Measurements from ENCODE around the gene LRRIQ3.

GRCh38 chr1:74161497-74161896 lies 36.5 kb downstream of the LRRIQ3 start:
- TF ChIP-seq POLR2A (IDR thresholded peaks at IDR 0.05), result no peak
- TF ChIP-seq, protein P1, sequence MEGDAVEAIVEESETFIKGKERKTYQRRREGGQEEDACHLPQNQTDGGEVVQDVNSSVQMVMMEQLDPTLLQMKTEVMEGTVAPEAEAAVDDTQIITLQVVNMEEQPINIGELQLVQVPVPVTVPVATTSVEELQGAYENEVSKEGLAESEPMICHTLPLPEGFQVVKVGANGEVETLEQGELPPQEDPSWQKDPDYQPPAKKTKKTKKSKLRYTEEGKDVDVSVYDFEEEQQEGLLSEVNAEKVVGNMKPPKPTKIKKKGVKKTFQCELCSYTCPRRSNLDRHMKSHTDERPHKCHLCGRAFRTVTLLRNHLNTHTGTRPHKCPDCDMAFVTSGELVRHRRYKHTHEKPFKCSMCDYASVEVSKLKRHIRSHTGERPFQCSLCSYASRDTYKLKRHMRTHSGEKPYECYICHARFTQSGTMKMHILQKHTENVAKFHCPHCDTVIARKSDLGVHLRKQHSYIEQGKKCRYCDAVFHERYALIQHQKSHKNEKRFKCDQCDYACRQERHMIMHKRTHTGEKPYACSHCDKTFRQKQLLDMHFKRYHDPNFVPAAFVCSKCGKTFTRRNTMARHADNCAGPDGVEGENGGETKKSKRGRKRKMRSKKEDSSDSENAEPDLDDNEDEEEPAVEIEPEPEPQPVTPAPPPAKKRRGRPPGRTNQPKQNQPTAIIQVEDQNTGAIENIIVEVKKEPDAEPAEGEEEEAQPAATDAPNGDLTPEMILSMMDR (IDR thresholded peaks at IDR 0.05), result no peak
